ENCODE measurements around the gene HS6ST3. TPM values are rescaled to one million over a fixed set of nuclear protein-coding genes. Genes with fewer than 3 reads are reported as not detected.

The HS6ST3 gene
- total RNA-seq, 1 donor from 2014 or later = not detected

- no peak overlapping the region for H3K27ac Mint-ChIP-seq (ENCODE audit: unreplicated experiment)
- no peaks in the 10 kb centered on the region for H3K4me1 Mint-ChIP-seq (ENCODE audit: unreplicated experiment)
- no peaks in the 10 kb centered on the region for H3K9me3 Mint-ChIP-seq (ENCODE audit: unreplicated experiment)
- H3K36me3 Mint-ChIP-seq (ENCODE audit: unreplicated experiment) = no peaks in the 10 kb centered on the region
- DNase-seq (ENCODE audit: extremely low spot score, unreplicated experiment) = no peak
- H3K4me3 Mint-ChIP-seq (ENCODE audit: unreplicated experiment) = no peak overlapping the region
- TF ChIP-seq CTCF (IDR thresholded peaks at IDR 0.05) = no peak
- H3K27me3 Mint-ChIP-seq (ENCODE audit: unreplicated experiment) = peaks cover 8% of the 10 kb centered on the region
These were observed 732.1 kb downstream of the HS6ST3 start for GRCh38 chr13:96821971-96822370.

GRCh38 chr13:96822895-96823294 lies 733.0 kb downstream of the HS6ST3 start:
- Mint-ChIP-seq H3K27ac (ENCODE audit: unreplicated experiment) (no peak overlapping the region), H3K27me3 (ENCODE audit: unreplicated experiment) (peaks cover 10% of the 10 kb centered on the region), H3K4me1 (ENCODE audit: unreplicated experiment) (no peaks in the 10 kb centered on the region), H3K36me3 (ENCODE audit: unreplicated experiment) (no peaks in the 10 kb centered on the region), H3K9me3 (ENCODE audit: unreplicated experiment) (no peaks in the 10 kb centered on the region), H3K4me3 (ENCODE audit: unreplicated experiment) (no peak overlapping the region)
- TF ChIP-seq CTCF (IDR thresholded peaks at IDR 0.05) = no peak
- no peak for DNase-seq (ENCODE audit: extremely low spot score, unreplicated experiment)

- no peak for TF ChIP-seq CTCF (IDR thresholded peaks at IDR 0.05)
- Mint-ChIP-seq H3K4me3 (ENCODE audit: unreplicated experiment) (no peak overlapping the region), H3K27me3 (ENCODE audit: unreplicated experiment) (peaks cover 8% of the 10 kb centered on the region), H3K27ac (ENCODE audit: unreplicated experiment) (no peak overlapping the region), H3K9me3 (ENCODE audit: unreplicated experiment) (no peaks in the 10 kb centered on the region), H3K36me3 (ENCODE audit: unreplicated experiment) (no peaks in the 10 kb centered on the region), H3K4me1 (ENCODE audit: unreplicated experiment) (no peaks in the 10 kb centered on the region)
- DNase-seq (ENCODE audit: extremely low spot score, unreplicated experiment) = no peak
These were observed 734.2 kb downstream of the HS6ST3 start for GRCh38 chr13:96824140-96824539.

- H3K4me1 Mint-ChIP-seq (ENCODE audit: unreplicated experiment) = no peaks in the 10 kb centered on the region
- no peak for TF ChIP-seq CTCF (IDR thresholded peaks at IDR 0.05)
These were observed 735.7 kb downstream of the HS6ST3 start for GRCh38 chr13:96825653-96826052.

GRCh38 chr13:96834626-96835025 lies 744.7 kb downstream of the HS6ST3 start:
- Mint-ChIP-seq H3K27me3 (ENCODE audit: unreplicated experiment) (peaks cover under 1% of the 10 kb centered on the region), H3K9me3 (ENCODE audit: unreplicated experiment) (peaks cover 3% of the 10 kb centered on the region), H3K36me3 (ENCODE audit: unreplicated experiment) (no peaks in the 10 kb centered on the region), H3K4me3 (ENCODE audit: unreplicated experiment) (no peak overlapping the region), H3K27ac (ENCODE audit: unreplicated experiment) (no peak overlapping the region), H3K4me1 (ENCODE audit: unreplicated experiment) (no peaks in the 10 kb centered on the region)
- no peak for DNase-seq (ENCODE audit: extremely low spot score, unreplicated experiment)
- no peak for TF ChIP-seq CTCF (IDR thresholded peaks at IDR 0.05)

More at GRCh38 chr13:96825653-96826052, 735.7 kb downstream of the HS6ST3 start:
- no peaks in the 10 kb centered on the region for H3K36me3 Mint-ChIP-seq (ENCODE audit: unreplicated experiment)
- no peaks in the 10 kb centered on the region for H3K9me3 Mint-ChIP-seq (ENCODE audit: unreplicated experiment)
- DNase-seq (ENCODE audit: extremely low spot score, unreplicated experiment) = no peak
- H3K27me3 Mint-ChIP-seq (ENCODE audit: unreplicated experiment) = peaks cover 7% of the 10 kb centered on the region
- H3K27ac Mint-ChIP-seq (ENCODE audit: unreplicated experiment) = no peak overlapping the region
- H3K4me3 Mint-ChIP-seq (ENCODE audit: unreplicated experiment) = no peak overlapping the region
